ENCODE measurements around the gene SNTB2. TPM values are rescaled to one million over a fixed set of nuclear protein-coding genes. Genes with fewer than 3 reads are reported as not detected.
A peak's percentile ranks its signal among the peaks of the same experiment; 100 is the strongest.

SNTB2 gene
- total RNA-seq, 1 experiment from 2014 or later = 20.2 TPM

- TF ChIP-seq, protein P1, sequence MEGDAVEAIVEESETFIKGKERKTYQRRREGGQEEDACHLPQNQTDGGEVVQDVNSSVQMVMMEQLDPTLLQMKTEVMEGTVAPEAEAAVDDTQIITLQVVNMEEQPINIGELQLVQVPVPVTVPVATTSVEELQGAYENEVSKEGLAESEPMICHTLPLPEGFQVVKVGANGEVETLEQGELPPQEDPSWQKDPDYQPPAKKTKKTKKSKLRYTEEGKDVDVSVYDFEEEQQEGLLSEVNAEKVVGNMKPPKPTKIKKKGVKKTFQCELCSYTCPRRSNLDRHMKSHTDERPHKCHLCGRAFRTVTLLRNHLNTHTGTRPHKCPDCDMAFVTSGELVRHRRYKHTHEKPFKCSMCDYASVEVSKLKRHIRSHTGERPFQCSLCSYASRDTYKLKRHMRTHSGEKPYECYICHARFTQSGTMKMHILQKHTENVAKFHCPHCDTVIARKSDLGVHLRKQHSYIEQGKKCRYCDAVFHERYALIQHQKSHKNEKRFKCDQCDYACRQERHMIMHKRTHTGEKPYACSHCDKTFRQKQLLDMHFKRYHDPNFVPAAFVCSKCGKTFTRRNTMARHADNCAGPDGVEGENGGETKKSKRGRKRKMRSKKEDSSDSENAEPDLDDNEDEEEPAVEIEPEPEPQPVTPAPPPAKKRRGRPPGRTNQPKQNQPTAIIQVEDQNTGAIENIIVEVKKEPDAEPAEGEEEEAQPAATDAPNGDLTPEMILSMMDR (conservative IDR thresholded peaks at IDR 0.05) = no peak
- Histone ChIP-seq H3K4me2 (ENCODE audit: insufficient read depth, insufficient read length, low read length) (no peak overlapping the region), H3K27me3 (ENCODE audit: insufficient read depth, low read length) (no peaks in the 10 kb centered on the region), H3K9me3 (ENCODE audit: control insufficient read depth, low read depth, low read length) (no peaks in the 10 kb centered on the region), H3K23me2 (ENCODE audit: insufficient read length, low read depth, low read length, poor library complexity, severe bottlenecking) (no peaks in the 10 kb centered on the region), H2BK12ac (ENCODE audit: insufficient read length, low read depth, low read length) (no peak overlapping the region), H4K91ac (ENCODE audit: insufficient read length, low read depth, low read length) (no peak overlapping the region), H2BK5ac (ENCODE audit: insufficient read length, low read length) (no peak overlapping the region), H2AK5ac (ENCODE audit: insufficient read length, low read length) (no peak overlapping the region), H2BK120ac (ENCODE audit: low read depth, low read length, poor library complexity, severe bottlenecking) (no peak overlapping the region), H3K4ac (ENCODE audit: low read depth, low read length) (no peak overlapping the region), H4K8ac (replicated peaks; ENCODE audit: insufficient read length, low read depth, low read length) (no peak overlapping the region), H3K14ac (ENCODE audit: insufficient read depth, low read length) (no peak overlapping the region), H3T11ph (ENCODE audit: low read length) (no peak overlapping the region), H4K5ac (ENCODE audit: insufficient read length, low read depth, low read length) (no peak overlapping the region), H2BK15ac (ENCODE audit: low read depth, low read length) (no peak overlapping the region), H3K79me2 (ENCODE audit: insufficient read depth, low read length) (no peaks in the 10 kb centered on the region), H3K79me1 (ENCODE audit: insufficient read depth, low read depth, low read length, poor library complexity, severe bottlenecking) (no peaks in the 10 kb centered on the region), H3K27ac (ENCODE audit: insufficient read length, low read depth, low read length) (no peak overlapping the region), H3K9ac (ENCODE audit: extremely low read depth, insufficient read length, low read length) (no peak overlapping the region), H2AFZ (ENCODE audit: low read length) (no peak overlapping the region), H2BK20ac (ENCODE audit: low read depth, low read length, poor library complexity, severe bottlenecking) (no peak overlapping the region), H3K18ac (ENCODE audit: insufficient read length, low read depth, low read length) (no peak overlapping the region), H4K20me1 (ENCODE audit: control insufficient read depth, insufficient read depth, insufficient read length) (no peaks in the 10 kb centered on the region), H3K4me1 (ENCODE audit: insufficient read depth, low read length) (no peaks in the 10 kb centered on the region), H3K23ac (ENCODE audit: insufficient read length, low read depth, low read length) (no peak overlapping the region), H3K56ac (ENCODE audit: insufficient read length, low read depth, low read length) (no peak overlapping the region)
- WGBS (ENCODE audit: extremely low coverage, insufficient read length, low lambda C conversion rate) = no CpG with 5 or more reads among the region's 4 CpGs
- no peaks in the 10 kb centered on the region for H3K27me3 Mint-ChIP-seq (ENCODE audit: low read depth)
- H3K4me3 Mint-ChIP-seq = no peak overlapping the region
- peak overlapping the region in 1 of 3 experiments; percentile 49; a peak in 1 of 7 replicates for H3K27ac Mint-ChIP-seq
- DNase-seq = no peak
- peaks cover 37 to 68% (median 51%) of the 10 kb centered on the region in 3 experiments; a peak in 6 of 7 replicates for H3K36me3 Mint-ChIP-seq (ENCODE audit: insufficient read depth in 1 of 3, low read depth in 3 of 3)
- no peaks in the 10 kb centered on the region for H3K9me3 Mint-ChIP-seq
- H3K4me1 Mint-ChIP-seq = peaks cover 0 to 9% of the 10 kb centered on the region in 2 experiments; a peak in 1 of 4 replicates
Observed at GRCh38 chr16:69169051-69169450, 17.9 kb upstream of the SNTB2 start.
